ENCODE measurements around the gene SGPP2. TPM values are rescaled to one million over a fixed set of nuclear protein-coding genes. Genes with fewer than 3 reads are reported as not detected.

Gene SGPP2
- total RNA-seq, 1 experiment from 2014 or later: not detected

DNA sequence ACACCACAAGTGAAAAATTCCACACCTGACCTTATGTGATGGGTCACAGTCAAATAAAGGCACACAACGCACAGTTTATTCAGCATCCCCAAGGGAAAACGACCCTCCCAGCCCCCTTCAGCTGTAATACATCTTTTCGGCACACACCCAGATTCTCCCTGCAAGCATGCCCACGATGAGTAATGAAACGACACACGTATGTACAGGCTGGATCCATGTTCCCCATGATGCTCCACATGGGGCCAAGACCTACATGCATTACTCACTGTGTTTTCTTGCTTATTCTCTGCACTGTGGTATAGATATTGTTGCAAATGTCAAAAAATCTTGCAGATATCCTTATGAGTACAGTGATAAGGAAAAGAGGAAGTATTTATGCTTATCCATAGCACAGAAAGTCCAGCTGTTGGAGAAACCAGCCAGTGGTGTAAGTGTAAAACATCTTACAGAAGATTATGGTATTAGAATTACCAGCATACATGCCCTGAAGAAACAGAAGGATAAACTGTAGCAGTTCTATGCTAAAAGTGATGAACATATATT, 32.5 kb upstream of the SGPP2 start:
- Histone ChIP-seq H3K27ac (ENCODE audit: insufficient read length, low read depth, low read length) (no peak overlapping the region), H3K4me2 (ENCODE audit: insufficient read depth, insufficient read length, low read length) (no peak overlapping the region), H2AFZ (ENCODE audit: low read length) (no peak overlapping the region), H3K4ac (ENCODE audit: low read depth, low read length) (no peak overlapping the region), H4K8ac (replicated peaks; ENCODE audit: insufficient read length, low read depth, low read length) (no peak overlapping the region), H3K27me3 (ENCODE audit: insufficient read depth, low read length) (no peaks in the 10 kb centered on the region), H3K56ac (ENCODE audit: insufficient read length, low read depth, low read length) (no peak overlapping the region), H4K5ac (ENCODE audit: insufficient read length, low read depth, low read length) (no peak overlapping the region), H2BK5ac (ENCODE audit: insufficient read length, low read length) (no peak overlapping the region), H3K9me3 (ENCODE audit: control insufficient read depth, low read depth, low read length) (no peaks in the 10 kb centered on the region), H3T11ph (ENCODE audit: low read length) (no peak overlapping the region), H4K91ac (ENCODE audit: insufficient read length, low read depth, low read length) (no peak overlapping the region), H3K23me2 (ENCODE audit: insufficient read length, low read depth, low read length, poor library complexity, severe bottlenecking) (no peaks in the 10 kb centered on the region), H2BK120ac (ENCODE audit: low read depth, low read length, poor library complexity, severe bottlenecking) (no peak overlapping the region), H3K79me2 (ENCODE audit: insufficient read depth, low read length) (no peaks in the 10 kb centered on the region), H2BK15ac (ENCODE audit: low read depth, low read length) (no peak overlapping the region), H3K9ac (ENCODE audit: extremely low read depth, insufficient read length, low read length) (no peak overlapping the region), H3K23ac (ENCODE audit: insufficient read length, low read depth, low read length) (no peak overlapping the region), H3K79me1 (ENCODE audit: insufficient read depth, low read depth, low read length, poor library complexity, severe bottlenecking) (no peaks in the 10 kb centered on the region), H2BK12ac (ENCODE audit: insufficient read length, low read depth, low read length) (no peak overlapping the region), H3K4me1 (ENCODE audit: insufficient read depth, low read length) (peaks cover 3% of the 10 kb centered on the region; the same call in 1 of the 2 replicates), H3K18ac (ENCODE audit: insufficient read length, low read depth, low read length) (no peak overlapping the region), H2BK20ac (ENCODE audit: low read depth, low read length, poor library complexity, severe bottlenecking) (no peak overlapping the region), H2AK5ac (ENCODE audit: insufficient read length, low read length) (no peak overlapping the region), H4K20me1 (ENCODE audit: control insufficient read depth, insufficient read depth, insufficient read length) (no peaks in the 10 kb centered on the region), H3K14ac (ENCODE audit: insufficient read depth, low read length) (no peak overlapping the region)
- Mint-ChIP-seq H3K4me1 (peaks cover 16 to 22% of the 10 kb centered on the region in 2 experiments), H3K9me3 (peaks cover 5 to 9% of the 10 kb centered on the region in 2 experiments; a peak in 3 of 5 replicates), H3K27me3 (ENCODE audit: low read depth) (peaks cover 29% of the 10 kb centered on the region), H3K27ac (no peak overlapping the region; a peak in 1 of 7 replicates), H3K4me3 (no peak overlapping the region), H3K36me3 (ENCODE audit: insufficient read depth in 1 of 3, low read depth in 3 of 3) (peaks cover 0 to 3% (median 0%) of the 10 kb centered on the region in 3 experiments; a peak in 1 of 7 replicates)
- TF ChIP-seq, protein P1, sequence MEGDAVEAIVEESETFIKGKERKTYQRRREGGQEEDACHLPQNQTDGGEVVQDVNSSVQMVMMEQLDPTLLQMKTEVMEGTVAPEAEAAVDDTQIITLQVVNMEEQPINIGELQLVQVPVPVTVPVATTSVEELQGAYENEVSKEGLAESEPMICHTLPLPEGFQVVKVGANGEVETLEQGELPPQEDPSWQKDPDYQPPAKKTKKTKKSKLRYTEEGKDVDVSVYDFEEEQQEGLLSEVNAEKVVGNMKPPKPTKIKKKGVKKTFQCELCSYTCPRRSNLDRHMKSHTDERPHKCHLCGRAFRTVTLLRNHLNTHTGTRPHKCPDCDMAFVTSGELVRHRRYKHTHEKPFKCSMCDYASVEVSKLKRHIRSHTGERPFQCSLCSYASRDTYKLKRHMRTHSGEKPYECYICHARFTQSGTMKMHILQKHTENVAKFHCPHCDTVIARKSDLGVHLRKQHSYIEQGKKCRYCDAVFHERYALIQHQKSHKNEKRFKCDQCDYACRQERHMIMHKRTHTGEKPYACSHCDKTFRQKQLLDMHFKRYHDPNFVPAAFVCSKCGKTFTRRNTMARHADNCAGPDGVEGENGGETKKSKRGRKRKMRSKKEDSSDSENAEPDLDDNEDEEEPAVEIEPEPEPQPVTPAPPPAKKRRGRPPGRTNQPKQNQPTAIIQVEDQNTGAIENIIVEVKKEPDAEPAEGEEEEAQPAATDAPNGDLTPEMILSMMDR (conservative IDR thresholded peaks at IDR 0.05): no peak
- no CpG with 5 or more reads among the region's 6 CpGs for WGBS (ENCODE audit: extremely low coverage, insufficient read length, low lambda C conversion rate)
- no peak for DNase-seq

All from H9 (cell line).